ENCODE measurements around the gene NUDC.

NUDC gene

DNA sequence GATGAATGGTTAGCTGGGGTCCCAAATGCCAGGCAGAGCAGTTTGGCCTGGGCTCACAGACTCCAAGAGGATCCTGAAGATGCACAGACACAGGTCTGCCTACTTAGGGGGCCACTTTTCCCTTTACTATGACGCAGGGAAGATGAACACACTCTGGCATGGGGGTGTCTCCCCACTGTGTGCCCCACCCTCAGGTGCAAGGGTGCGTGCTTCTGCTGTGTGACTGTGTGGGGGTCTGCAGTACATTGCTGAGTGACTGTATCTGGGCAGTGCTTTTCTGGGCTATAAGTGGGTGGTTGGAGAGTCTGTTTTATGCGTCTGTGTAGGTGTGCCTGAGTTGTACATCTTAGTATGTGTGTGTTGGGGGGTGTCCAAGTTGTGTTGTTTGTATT lies 11.6 kb upstream of the NUDC start:
- in situ Hi-C loops (cut with HindIII; ENCODE audit: low pct_ligation_motif_present, low pct_unique_long_range_greater_than_20kb, low sequenced_read_pairs), result no loop called here
- no peak for DNase-seq

DNA sequence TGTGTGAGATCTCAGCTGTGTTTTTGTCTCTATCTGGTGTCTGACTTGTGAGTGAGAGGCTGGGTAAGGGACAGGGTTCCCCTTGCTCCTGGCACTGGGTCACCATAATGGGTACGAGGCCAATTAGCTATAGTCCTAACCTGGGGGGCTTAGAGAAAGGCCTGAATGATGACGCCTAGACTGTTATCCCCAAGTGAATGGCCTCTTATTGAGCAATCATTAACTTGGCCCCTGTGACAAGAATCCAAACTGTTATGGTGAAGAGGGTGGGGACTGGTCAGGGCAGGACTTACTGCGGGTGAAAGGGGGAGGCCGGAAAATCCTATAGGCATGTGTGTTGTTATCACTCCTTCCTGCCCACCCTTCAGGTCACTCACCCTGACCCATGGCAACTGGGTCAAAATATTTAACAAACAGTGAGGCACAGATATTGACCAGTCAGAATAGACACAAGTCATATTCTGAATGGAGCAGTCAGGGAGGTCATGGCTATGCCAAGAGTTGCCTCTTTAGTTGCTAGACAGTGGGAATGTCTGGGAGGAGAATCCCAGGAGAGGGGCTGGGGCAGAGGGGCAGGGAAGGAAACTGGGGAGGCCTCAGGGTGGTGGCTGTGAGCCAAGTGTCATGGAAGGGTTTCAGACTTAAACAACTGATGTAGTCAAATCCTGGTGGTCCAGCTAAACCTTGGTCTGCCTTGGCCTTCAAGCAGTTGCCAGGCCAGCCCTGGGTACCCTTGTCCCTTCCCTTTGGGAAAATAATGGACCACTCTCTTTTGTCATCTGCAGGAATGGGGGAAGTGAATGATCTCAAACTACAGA lies 11.0 kb upstream of the NUDC start:
- no peak for DNase-seq
- in situ Hi-C loops (cut with HindIII; ENCODE audit: low pct_ligation_motif_present, low pct_unique_long_range_greater_than_20kb, low sequenced_read_pairs), result no loop called here

GRCh38 chr1:26911399-26912146 lies 10.0 kb upstream of the NUDC start:
- in situ Hi-C loops (cut with HindIII; ENCODE audit: low pct_ligation_motif_present, low pct_unique_long_range_greater_than_20kb, low sequenced_read_pairs), result no loop called here
- no peak for DNase-seq

DNA sequence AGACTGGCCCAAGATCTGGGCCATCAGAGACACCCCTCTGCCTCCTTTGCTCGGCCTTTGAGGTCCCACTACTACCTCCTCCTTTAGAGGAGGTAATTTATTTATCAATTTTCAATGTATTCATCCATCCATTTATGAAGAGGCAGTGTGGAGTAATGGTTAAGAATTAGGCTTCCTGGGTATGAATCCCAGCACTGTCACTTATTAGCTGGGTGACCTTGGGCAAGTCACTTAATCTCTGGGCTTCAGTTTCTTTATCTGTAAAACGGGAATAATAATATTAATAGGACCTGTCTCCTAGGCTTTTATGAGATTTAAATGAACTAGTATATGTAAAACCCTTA lies 9.4 kb upstream of the NUDC start:
- in situ Hi-C loops (cut with HindIII; ENCODE audit: low pct_ligation_motif_present, low pct_unique_long_range_greater_than_20kb, low sequenced_read_pairs), result no loop called here

GRCh38 chr1:26913389-26913753 lies 8.2 kb upstream of the NUDC start:
- in situ Hi-C loops (cut with HindIII; ENCODE audit: low pct_ligation_motif_present, low pct_unique_long_range_greater_than_20kb, low sequenced_read_pairs), result no loop called here
- DNase-seq, result no peak

More for the DNA sequence above, 9.4 kb upstream of the NUDC start:
- no peak for DNase-seq

DNA sequence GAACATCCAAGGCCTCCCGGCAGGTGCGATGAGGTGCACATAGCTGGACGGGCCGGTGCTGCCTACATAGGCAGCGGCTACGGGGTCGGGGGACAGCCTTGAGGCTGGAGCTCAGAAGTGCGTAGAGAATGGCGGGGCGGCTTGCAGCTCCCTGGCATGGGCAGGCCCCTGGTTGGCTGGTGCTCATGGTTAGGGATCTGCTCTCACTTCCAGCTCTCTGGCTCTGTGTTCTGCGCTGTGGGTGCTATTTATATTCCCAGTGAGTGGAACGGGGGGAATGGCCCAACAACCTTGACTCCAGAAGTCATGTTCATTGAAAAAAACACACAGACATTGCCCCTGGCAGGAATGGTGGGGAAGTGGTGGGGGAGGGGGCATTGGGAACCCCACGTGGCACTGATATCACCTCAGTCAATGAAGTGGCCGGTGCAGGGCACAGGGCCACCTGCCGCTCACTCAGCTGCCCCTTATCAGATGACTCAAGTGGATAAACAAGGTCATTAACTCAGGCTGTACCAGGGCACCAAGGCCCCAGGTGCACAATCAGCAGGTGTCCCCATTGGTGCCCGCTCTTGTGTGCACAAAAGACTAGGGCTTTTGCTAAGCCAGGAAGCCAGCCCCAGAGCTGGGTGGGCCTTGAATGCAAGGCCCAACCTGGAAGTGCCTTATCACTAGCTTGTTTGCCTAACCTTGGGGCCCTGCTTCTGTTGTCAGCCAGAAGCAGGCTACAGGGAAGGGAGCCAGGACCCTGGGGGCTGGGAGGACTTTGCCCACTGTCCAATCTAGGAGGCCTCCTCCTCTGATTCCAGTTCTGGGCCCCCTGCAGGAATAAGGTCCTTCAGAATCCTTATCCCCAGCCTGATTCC lies 7.6 kb upstream of the NUDC start, which contains the start of gene NR0B2:
Gene NR0B2 (minus strand): TSS at position 222 of the 866 bp plus-strand sequence. CDS start 35 bp downstream, at position 187.
- in situ Hi-C loops (cut with HindIII; ENCODE audit: low pct_ligation_motif_present, low pct_unique_long_range_greater_than_20kb, low sequenced_read_pairs), result no loop called here
- DNase-seq, result no peak

DNA sequence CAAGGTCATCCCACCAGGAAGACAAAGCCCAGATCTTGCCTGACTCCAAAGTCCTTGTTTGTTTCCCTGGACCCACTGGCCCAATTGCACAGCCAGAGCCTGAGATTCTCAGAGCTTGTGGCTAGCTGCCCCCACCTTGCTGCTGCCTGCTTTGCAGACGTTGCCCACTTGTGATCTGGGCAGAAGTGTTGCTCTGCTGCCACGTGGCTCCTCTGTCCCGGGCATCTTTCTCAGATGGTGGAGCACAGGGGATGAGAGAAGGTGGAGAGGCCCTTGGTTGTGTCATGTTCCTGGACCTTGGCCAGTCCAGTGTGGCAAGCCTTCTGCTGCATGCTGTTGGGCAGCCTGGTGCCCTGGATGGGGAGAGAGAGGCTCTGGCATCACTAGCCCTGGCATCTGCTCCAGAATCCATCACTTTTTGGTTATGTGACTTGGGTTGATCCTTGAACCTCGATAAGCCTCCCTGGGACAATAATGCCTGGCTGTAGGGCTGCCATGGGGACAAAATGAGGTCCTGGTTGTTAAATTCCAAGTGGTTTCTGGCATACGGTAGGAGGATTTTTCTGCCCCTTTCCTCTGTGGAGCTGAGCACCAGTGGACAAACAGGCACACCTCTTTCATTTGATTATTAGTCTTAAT lies 6.2 kb upstream of the NUDC start:
- in situ Hi-C loops (cut with HindIII; ENCODE audit: low pct_ligation_motif_present, low pct_unique_long_range_greater_than_20kb, low sequenced_read_pairs), result no loop called here
- DNase-seq, result no peak

DNA sequence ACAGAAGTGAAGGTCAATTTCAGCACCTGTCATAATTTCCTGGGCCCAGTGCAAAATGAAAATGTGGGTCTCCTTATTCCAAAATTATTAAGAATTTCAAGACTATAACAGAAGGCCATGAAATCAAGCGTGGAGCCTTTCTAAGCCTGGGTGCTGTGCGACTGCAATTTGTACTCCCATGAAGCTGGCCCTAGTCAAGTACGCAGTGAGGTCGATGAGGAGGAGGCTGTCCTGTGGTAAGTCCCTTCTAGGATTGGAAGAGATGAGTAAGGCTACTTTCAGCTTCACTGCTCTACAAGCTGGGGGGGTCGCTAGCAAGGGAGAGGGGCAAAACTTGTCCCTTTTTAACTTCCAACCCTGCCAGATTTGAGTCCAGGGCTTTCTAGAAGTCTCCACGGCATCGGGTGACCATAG lies 410 bp upstream of the NUDC start:
- DNase-seq, result no peak
- in situ Hi-C loops (cut with HindIII; ENCODE audit: low pct_ligation_motif_present, low pct_unique_long_range_greater_than_20kb, low sequenced_read_pairs), result no loop called here

DNA sequence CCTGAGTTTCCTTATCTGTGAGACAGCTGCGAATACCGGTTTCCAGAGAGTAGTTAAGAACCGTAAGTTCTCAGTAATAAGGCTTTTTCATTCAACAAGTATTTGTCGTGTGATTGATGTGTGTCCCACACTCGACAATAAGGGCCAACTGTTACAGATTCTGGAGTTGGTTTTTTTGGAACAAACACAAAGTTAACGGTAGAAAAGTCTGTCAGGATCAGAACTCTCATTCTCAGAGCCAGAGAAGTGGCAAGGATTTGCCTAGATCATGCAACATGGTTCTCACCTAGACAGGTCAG lies 837 bp downstream of the NUDC start:
- no peak for DNase-seq
- in situ Hi-C loops (cut with HindIII; ENCODE audit: low pct_ligation_motif_present, low pct_unique_long_range_greater_than_20kb, low sequenced_read_pairs), result no loop called here

DNA sequence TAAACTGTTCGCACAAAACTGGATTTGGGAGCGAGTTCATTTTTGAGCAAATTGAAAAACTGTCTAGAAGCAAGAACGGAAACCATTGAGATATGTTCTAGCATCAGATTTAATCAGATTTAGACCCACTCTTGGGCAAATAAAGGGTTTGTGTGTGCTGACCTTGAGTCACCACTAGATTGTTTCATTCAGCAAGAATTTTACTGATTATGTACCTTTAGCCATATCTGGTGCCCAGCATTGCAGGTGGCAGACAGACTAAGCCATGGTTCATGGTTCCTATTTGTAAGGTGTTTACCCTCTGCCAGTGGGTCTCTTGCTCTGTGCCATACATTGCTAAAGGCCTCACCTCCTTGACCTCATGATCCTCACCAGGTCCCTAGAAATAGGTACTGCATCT lies 1.4 kb downstream of the NUDC start:
- in situ Hi-C loops (cut with HindIII; ENCODE audit: low pct_ligation_motif_present, low pct_unique_long_range_greater_than_20kb, low sequenced_read_pairs), result no loop called here

GRCh38 chr1:26923711-26924110 lies 2.2 kb downstream of the NUDC start:
- in situ Hi-C loops (cut with HindIII; ENCODE audit: low pct_ligation_motif_present, low pct_unique_long_range_greater_than_20kb, low sequenced_read_pairs), result no loop called here

More for the DNA sequence above, 1.4 kb downstream of the NUDC start:
- DNase-seq, result no peak

GRCh38 chr1:26932531-26932930 lies 11.0 kb downstream of the NUDC start:
- in situ Hi-C loops (cut with HindIII; ENCODE audit: low pct_ligation_motif_present, low pct_unique_long_range_greater_than_20kb, low sequenced_read_pairs), result no loop called here
- no peak for DNase-seq

More at GRCh38 chr1:26923711-26924110, 2.2 kb downstream of the NUDC start:
- DNase-seq, result no peak

DNA sequence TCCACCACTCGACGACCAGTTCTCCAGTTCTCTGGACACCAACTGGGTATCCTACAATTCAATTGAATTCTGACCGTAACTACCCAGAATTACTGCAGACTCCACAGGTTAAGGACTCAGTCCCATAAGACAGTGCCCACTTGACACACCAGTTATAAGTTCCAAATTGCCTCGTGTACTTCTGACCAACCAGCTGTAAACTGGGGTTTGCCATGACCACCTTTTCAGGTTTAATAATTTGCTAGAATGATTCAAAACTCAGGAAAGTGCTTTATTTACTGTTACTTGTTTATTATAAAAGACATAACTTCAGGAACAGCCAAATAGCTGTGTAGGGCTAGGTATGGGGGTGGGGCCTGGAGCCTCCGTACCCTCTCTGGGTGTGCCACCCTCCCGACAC lies 15.3 kb downstream of the NUDC start:
- DNase-seq, result no peak
- in situ Hi-C loops (cut with HindIII; ENCODE audit: low pct_ligation_motif_present, low pct_unique_long_range_greater_than_20kb, low sequenced_read_pairs), result no loop called here

GRCh38 chr1:26938004-26938658 lies 16.6 kb downstream of the NUDC start:
- in situ Hi-C loops (cut with HindIII; ENCODE audit: low pct_ligation_motif_present, low pct_unique_long_range_greater_than_20kb, low sequenced_read_pairs), result no loop called here

GRCh38 chr1:26938659-26939025 lies 17.1 kb downstream of the NUDC start:
- in situ Hi-C loops (cut with HindIII; ENCODE audit: low pct_ligation_motif_present, low pct_unique_long_range_greater_than_20kb, low sequenced_read_pairs), result no loop called here
- DNase-seq, result no peak

More at GRCh38 chr1:26938004-26938658, 16.6 kb downstream of the NUDC start:
- no peak for DNase-seq

DNA sequence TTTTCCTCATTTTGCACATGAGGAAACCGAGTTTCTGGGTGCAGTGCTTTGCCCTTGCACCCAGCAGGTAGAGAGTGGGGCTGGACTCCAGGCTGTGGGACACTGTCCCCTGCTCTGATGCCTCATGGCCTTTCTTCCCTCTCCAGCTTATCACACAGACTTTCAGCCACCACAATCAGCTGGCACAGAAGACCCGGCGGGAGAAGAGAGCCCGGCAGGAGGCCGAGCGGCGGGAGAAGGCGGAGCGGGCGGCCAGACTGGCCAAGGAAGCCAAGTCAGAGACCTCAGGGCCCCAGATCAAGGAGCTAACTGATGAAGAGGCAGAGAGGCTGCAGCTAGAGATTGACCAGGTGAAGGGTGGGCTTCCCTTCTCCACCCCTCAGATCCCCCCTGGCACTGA lies 19.8 kb downstream of the NUDC start:
- in situ Hi-C loops (cut with HindIII; ENCODE audit: low pct_ligation_motif_present, low pct_unique_long_range_greater_than_20kb, low sequenced_read_pairs), result no loop called here
- DNase-seq, result no peak

- DNase-seq, result no peak
- in situ Hi-C loops (cut with HindIII; ENCODE audit: low pct_ligation_motif_present, low pct_unique_long_range_greater_than_20kb, low sequenced_read_pairs), result no loop called here
These were observed 21.1 kb downstream of the NUDC start for GRCh38 chr1:26942656-26943055.

DNA sequence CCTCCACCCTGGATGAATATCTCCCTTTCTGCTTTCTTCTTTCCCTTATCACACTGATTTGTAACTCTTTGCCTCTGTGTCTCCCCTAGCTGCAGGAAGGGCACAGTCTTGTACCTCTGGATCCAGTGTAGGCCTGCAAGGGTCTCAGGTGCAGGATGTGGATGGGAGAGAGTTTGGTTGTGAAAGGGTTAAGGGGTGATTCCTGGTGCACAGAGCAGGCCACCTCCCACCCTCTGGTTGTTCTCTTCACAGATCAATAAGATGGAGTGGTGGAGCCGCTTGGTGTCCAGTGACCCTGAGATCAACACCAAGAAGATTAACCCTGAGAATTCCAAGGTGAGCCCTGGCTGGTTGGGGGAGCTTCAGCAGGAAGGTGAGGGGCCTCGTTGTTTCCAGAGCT lies 23.6 kb downstream of the NUDC start:
- in situ Hi-C loops (cut with HindIII; ENCODE audit: low pct_ligation_motif_present, low pct_unique_long_range_greater_than_20kb, low sequenced_read_pairs), result no loop called here
- DNase-seq, result no peak
